Measurements from ENCODE around the gene ASF1B. TPM values are rescaled to one million over a fixed set of nuclear protein-coding genes. Genes with fewer than 3 reads are reported as not detected.

Gene ASF1B
- total and polyA plus RNA-seq, 2 donors (not counting 3 experiments of a cell fraction or from before 2014, with no cell fraction given): 39.1 to 42.4 TPM

DNA sequence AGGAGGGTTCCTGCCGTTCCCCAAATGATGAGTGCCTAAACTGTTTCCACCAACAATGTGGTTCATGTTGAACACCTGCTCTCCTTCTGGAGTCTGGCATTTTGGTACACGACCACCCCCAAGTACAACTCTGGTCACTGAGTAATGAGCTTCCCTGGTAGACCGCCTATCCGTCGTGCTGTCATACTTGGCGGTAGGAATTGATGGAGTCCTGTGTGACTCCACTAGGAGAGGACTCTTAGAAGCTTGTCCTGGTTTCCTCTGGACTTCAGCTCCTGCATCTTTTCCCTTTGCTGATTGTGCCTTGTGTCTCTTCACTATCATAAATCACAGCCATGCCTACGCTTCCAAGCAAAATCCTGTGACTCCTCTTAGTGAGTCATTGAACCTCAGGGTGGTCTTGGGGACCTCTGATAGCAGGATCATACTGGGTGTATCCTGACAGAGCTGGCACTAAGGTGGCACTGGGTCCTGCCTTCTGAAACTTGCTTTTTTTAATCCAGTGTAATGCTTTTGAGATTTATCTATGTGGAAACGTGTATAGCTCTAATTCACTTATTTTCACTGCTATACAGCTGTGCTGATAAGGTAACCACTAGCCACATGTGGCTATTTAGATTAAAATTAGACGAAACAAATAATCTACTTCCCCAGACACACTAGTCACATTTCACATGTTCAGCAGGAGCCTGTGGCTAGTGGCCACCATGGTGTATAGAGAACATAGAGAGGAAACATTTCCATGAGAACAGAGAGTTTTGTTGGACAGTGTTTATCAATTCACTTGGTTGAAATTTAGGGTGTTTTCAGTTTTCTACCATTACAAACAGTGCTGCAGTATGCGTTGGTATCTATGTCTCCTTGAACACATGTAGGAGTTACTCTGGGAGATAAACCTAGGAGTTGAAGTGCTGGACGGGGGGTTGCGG is 6.1 kb upstream of the ASF1B start:
- no peak overlapping the region for H3K27ac ChIP-seq (ENCODE audit: insufficient read depth, low read depth, low read length)
- ChIA-PET POLR2A (no interaction called here), CTCF (interaction anchor here (1.8 kb wide), 1 partner anchor 206 kb away, joined by 4 read pairs; no protein-coding TSS in a partner anchor)
- intact Hi-C loops (cut with micrococcal nuclease) (no loop called here), dilution Hi-C loops (cut with MboI; ENCODE audit: extremely low pct_ligation_motif_present, low sequenced_read_pairs) (no loop called here)
- H2AFZ ChIP-seq (ENCODE audit: low read depth, low read length): no peak overlapping the region
- no peaks in the 10 kb centered on the region for H4K20me1 ChIP-seq (replicated peaks; ENCODE audit: control insufficient read depth, extremely low read depth, insufficient read depth, low read length)
- no peaks in the 10 kb centered on the region for H3K36me3 ChIP-seq (ENCODE audit: control insufficient read depth in 2 of 2, extremely low read depth in 1 of 2, insufficient read depth in 2 of 2, low read length in 2 of 2)
- no peaks in the 10 kb centered on the region for H3K9me3 ChIP-seq (replicated peaks; ENCODE audit: control insufficient read depth, insufficient read depth, low read length)
- no peak for TF ChIP-seq POLR2AphosphoS5 (IDR thresholded peaks at IDR 0.05; ENCODE audit: insufficient read depth, low read depth, low read length)
- no peak for TF ChIP-seq JUN (IDR thresholded peaks at IDR 0.05; ENCODE audit: borderline replicate concordance, insufficient read depth, insufficient read length, low read depth)
- no peaks in the 10 kb centered on the region for H3K27me3 ChIP-seq (ENCODE audit: control insufficient read depth in 2 of 2, insufficient read depth in 2 of 2, low read length in 2 of 2)
- no peaks in the 10 kb centered on the region for H3K79me2 ChIP-seq (ENCODE audit: control insufficient read depth, insufficient read depth, low read length)
- H3K9me1 ChIP-seq (replicated peaks; ENCODE audit: control insufficient read depth, extremely low read depth, insufficient read depth, low read length): no peaks in the 10 kb centered on the region
- BruUV-seq (replicated peaks): no TSS peak
- DNase-seq (ENCODE audit: low read depth, low spot score) (no peak), FAIRE-seq (no peak)
- H3K4me3 ChIP-seq (replicated peaks in 1 of 3; ENCODE audit: insufficient read depth in 1 of 3, low read depth in 1 of 3, low read length in 3 of 3): no peak overlapping the region
- no peak overlapping the region for H3K9ac ChIP-seq (replicated peaks; ENCODE audit: extremely low read depth, insufficient read depth, low read length)
- H3K4me1 ChIP-seq (ENCODE audit: control insufficient read depth, extremely low read depth, insufficient read depth, low read length): peaks cover 8% of the 10 kb centered on the region
- no peak overlapping the region for H3K4me2 ChIP-seq (ENCODE audit: insufficient read depth, low read length)

DNA sequence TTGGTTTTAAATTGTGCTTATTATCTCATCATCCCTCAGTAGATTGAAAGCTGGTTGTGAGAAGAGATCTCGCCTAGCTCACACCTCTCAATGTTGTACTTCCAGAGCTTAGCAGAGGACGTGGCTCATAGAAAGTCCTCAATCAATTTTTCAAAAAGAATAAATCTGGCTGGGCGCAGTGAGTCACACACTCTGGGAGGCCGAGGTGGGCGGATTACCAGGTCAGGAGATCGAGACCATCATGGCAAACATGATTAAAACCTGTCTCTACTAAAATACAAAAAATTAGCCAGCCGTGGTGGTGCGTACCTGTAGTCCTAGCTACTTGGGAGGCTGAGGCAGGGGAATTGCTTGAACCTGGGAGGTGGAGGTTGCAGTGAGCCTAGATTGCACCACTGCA is 4.7 kb upstream of the ASF1B start:
- H4K20me1 ChIP-seq (replicated peaks; ENCODE audit: control insufficient read depth, extremely low read depth, insufficient read depth, low read length): no peaks in the 10 kb centered on the region
- POLR2A ChIA-PET: no interaction called here

More for the DNA sequence above, 4.7 kb upstream of the ASF1B start:
- dilution Hi-C loops (cut with MboI; ENCODE audit: extremely low pct_ligation_motif_present, low sequenced_read_pairs): no loop called here
- CTCF ChIA-PET: interaction anchor here (1.1 to 2.3 kb wide), 2 partner anchors 207 to 275 kb away, joined by 3 to 12 read pairs; no protein-coding TSS in a partner anchor
- Histone ChIP-seq H3K9me1 (replicated peaks; ENCODE audit: control insufficient read depth, extremely low read depth, insufficient read depth, low read length) (no peaks in the 10 kb centered on the region), H3K27ac (ENCODE audit: insufficient read depth, low read depth, low read length) (no peak overlapping the region), H3K9ac (replicated peaks; ENCODE audit: extremely low read depth, insufficient read depth, low read length) (no peak overlapping the region), H3K4me3 (replicated peaks in 1 of 3; ENCODE audit: insufficient read depth in 1 of 3, low read depth in 1 of 3, low read length in 3 of 3) (no peak overlapping the region), H3K79me2 (ENCODE audit: control insufficient read depth, insufficient read depth, low read length) (no peaks in the 10 kb centered on the region), H3K9me3 (replicated peaks; ENCODE audit: control insufficient read depth, insufficient read depth, low read length) (no peaks in the 10 kb centered on the region), H3K4me2 (ENCODE audit: insufficient read depth, low read length) (no peak overlapping the region), H3K4me1 (ENCODE audit: control insufficient read depth, extremely low read depth, insufficient read depth, low read length) (peaks cover 8% of the 10 kb centered on the region), H3K36me3 (ENCODE audit: control insufficient read depth in 2 of 2, extremely low read depth in 1 of 2, insufficient read depth in 2 of 2, low read length in 2 of 2) (no peaks in the 10 kb centered on the region), H3K27me3 (ENCODE audit: control insufficient read depth in 2 of 2, insufficient read depth in 2 of 2, low read length in 2 of 2) (no peaks in the 10 kb centered on the region), H2AFZ (ENCODE audit: low read depth, low read length) (no peak overlapping the region)
- BruUV-seq (replicated peaks): no TSS peak
- FAIRE-seq (no peak), DNase-seq (ENCODE audit: low read depth, low spot score) (no peak)
- TF ChIP-seq MYC (IDR thresholded peaks at IDR 0.05; ENCODE audit: low read depth, low read length) (no peak), GATA2 (IDR thresholded peaks at IDR 0.05; ENCODE audit: insufficient read depth, insufficient read length, low read depth, low read length) (no peak)
- intact Hi-C loops (cut with micrococcal nuclease): no loop called here
